Spleen (tissue), 11 donors: ENCODE results near the gene PMM2. TPM values are rescaled to one million over a fixed set of nuclear protein-coding genes. Genes with fewer than 3 reads are reported as not detected.
"Not testable (repeated sequence)": the region's sequence is repeated elsewhere in the genome, so short reads cannot be mapped to it uniquely, and the experiment has no call there.

Experiments used
- DNase-seq: peaks from one replicate; pipeline ENCODE4 v3.0.0-alpha.2; 2020
- H3K27ac ChIP-seq, 8 donors: fragments of 200-600 bp; sonication (generic) in 7 of 8; 1 replicate in 4 of 8; 2 replicates in 4 of 8; pipeline versions ENCODE4 v1.5.0 to v1.8.0; 2016 to 2021; ENCODE audit warnings: inconsistent platforms in 4 of 8, mild to moderate bottlenecking in 4 of 8, moderate library complexity in 1 of 8
- H3K27me3 ChIP-seq, 7 donors: fragments of 200-600 bp; sonication (generic) in 6 of 7; replicated peaks in 1 of 7; 1 replicate in 4 of 7; 2 replicates in 3 of 7; pipeline versions ENCODE4 v1.5.0 to v1.8.0; 2016 to 2021; ENCODE audit warnings: inconsistent platforms in 3 of 7, mild to moderate bottlenecking in 1 of 7
- H3K36me3 ChIP-seq, 6 donors: fragments of 200-600 bp; sonication (generic) in 5 of 6; 1 replicate in 4 of 6; 2 replicates in 2 of 6; pipeline versions ENCODE4 v1.5.0 to v1.8.0; 2016 to 2021; ENCODE audit warnings: inconsistent platforms in 2 of 6
- H3K4me1 ChIP-seq, 6 donors: fragments of 200-600 bp; sonication (generic) in 5 of 6; 1 replicate in 3 of 6; 2 replicates in 3 of 6; pipeline versions ENCODE4 v1.5.0 to v1.8.0; 2016 to 2021; ENCODE audit warnings: inconsistent platforms in 3 of 6
- H3K4me3 ChIP-seq, 8 donors: fragments of 200-600 bp; sonication (generic) in 7 of 8; 1 replicate in 4 of 8; 2 replicates in 4 of 8; pipeline versions ENCODE4 v1.5.0 to v1.8.0; 2016 to 2021; ENCODE audit warnings: inconsistent platforms in 4 of 8, mild to moderate bottlenecking in 4 of 8, moderate library complexity in 2 of 8
- H3K9me3 ChIP-seq, 8 donors: fragments of 200-600 bp; sonication (generic) in 7 of 8; 1 replicate in 4 of 8; 2 replicates in 4 of 8; pipeline versions ENCODE4 v1.5.0 to v1.8.0; 2016 to 2021; ENCODE audit warnings: inconsistent platforms in 4 of 8
- POLR2A ChIP-seq, 3 donors: fragments of 450-650 bp; IDR thresholded peaks; one replicate each; pipeline ENCODE4 v1.5.1; 2017; ENCODE audit warnings: antibody characterized with exemption in 3 of 3, mild to moderate bottlenecking in 1 of 3
- POLR2AphosphoS5 ChIP-seq, 3 donors: sonication (generic); formaldehyde crosslinking; IDR thresholded peaks; one replicate each; pipeline ENCODE4 v1.5.1; 2017; ENCODE audit warnings: antibody characterized with exemption in 3 of 3
- WGBS, 5 donors: extraction: QIAGEN DNeasy Blood & Tissue Kit in 3 of 5; methylation state at CpG; one replicate each; pipeline versions ENCODE4 v1.1.5 to v1.1.7; 2013 to 2018; 5-methylcytosine and 5-hydroxymethylcytosine counted together
- intact Hi-C: fragments of 100-400 bp; cut with DNase I; formaldehyde crosslinking; loops from one replicate; pipeline ENCODE4 v1.15.0; 2023; ENCODE audit warnings: low total_unique reads
- polyA plus RNA-seq, 3 donors: library from polyadenylated mRNA; stranded (reverse); fragments of 200-250 nt; gene quantifications; one replicate each; pipeline ENCODE4 v1.2.1, GENCODE V29; 2013
- total RNA-seq, 7 donors: library from RNA; depleted of rRNA in 3 of 7; stranded (reverse); fragments of >200 nt in 3 of 7; fragmentation: NEBNext Ultra II Directional in 4 of 7; extraction: Animal tissue kit (Norgen Biotek cat#: 25700) in 4 of 7; gene quantifications; one replicate each; pipeline versions ENCODE4 v1.1.0 to v1.2.1, GENCODE V29; 2016 to 2021
- TF ChIP-seq, protein P1 (sequence below), 11 experiments: fragments of 200-600 bp in 7 of 11; fragments of 450-650 bp in 4 of 11; sonication (generic) in 4 of 11; IDR thresholded peaks in 8 of 11; conservative IDR thresholded peaks in 3 of 11; 1 replicate in 7 of 11; 2 replicates in 4 of 11; pipeline versions ENCODE4 v1.4.0 to v1.8.0; 2016 to 2021; ENCODE audit warnings: antibody characterized with exemption in 11 of 11, inconsistent platforms in 4 of 11, mild to moderate bottlenecking in 1 of 11
- donor health status: healthy with polysubstance abuse.
- donor health status: DM: no; HTN: no; CAD: no; lungs with moderate emphysema.
- donor health status: DM: no; HTN: no; CAD: no.
- donor health status: Bipolar disorder and iron deficiency.
- donor health status: healthy.
- donor health status: DM: no; HTN: no; CAD: no.
- donor health status: DM: yes; HTN: yes; CAD: no.

PMM2 gene
- total and polyA plus RNA-seq, 10 donors, result 13.0 to 38.8 (median 30.8) TPM

DNA sequence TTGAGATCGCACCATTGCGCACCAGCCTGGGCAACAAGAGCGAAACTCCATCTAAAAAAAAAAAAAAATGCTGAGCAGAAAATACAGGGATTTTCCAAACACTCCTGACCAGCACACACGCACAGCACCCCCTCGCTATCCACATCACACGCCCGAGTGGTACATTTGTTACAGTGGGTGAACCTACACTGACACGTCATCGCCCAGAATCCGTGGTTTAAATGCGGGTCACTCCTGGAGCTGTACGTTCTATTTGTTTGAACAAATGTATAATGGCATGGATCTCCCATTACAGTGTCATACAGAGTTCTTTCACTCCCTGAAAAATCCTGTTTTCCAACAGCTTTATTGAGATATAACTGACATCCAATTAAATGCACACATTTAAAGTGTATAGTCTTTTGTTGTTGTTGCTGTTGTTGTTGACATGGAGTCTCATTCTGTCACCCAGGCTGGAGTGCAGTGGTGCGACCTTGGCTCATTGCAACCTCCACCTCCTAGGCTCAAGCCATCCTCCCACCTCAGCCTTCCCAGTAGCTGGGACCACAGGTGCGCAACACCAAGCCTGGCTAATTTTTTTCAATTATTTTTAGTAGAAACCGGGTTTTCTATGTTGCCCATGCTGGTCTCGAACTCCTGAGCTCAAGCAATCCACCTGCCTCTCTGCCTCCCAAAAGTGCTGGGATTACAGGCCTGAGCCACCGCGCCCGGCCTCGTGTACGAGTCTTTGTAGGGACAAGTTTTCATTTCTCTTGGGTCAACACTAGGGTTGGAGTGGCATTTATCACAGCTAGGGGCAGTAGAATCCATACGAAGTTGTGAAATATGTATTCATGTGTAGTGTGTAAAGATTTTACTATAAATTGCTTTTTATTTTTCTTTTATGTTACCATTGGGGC, 75.6 kb downstream of the PMM2 start:
- Histone ChIP-seq H3K36me3 (no peaks in the 10 kb centered on the region), H3K4me1 (peaks cover 9 to 38% (median 25%) of the 10 kb centered on the region in 6 donors), H3K4me3 (no peak overlapping the region), H3K27me3 (no peaks in the 10 kb centered on the region), H3K27ac (no peak overlapping the region), H3K9me3 (no peaks in the 10 kb centered on the region)
- intact Hi-C loops, result no loop called here
- no peak for DNase-seq
- WGBS, 5 donors, result 86 to 90% (median 88%) methylated on average over 22 of the region's 22 CpGs
- TF ChIP-seq POLR2A (IDR thresholded peaks at IDR 0.05), result no peak
- TF ChIP-seq, protein P1, sequence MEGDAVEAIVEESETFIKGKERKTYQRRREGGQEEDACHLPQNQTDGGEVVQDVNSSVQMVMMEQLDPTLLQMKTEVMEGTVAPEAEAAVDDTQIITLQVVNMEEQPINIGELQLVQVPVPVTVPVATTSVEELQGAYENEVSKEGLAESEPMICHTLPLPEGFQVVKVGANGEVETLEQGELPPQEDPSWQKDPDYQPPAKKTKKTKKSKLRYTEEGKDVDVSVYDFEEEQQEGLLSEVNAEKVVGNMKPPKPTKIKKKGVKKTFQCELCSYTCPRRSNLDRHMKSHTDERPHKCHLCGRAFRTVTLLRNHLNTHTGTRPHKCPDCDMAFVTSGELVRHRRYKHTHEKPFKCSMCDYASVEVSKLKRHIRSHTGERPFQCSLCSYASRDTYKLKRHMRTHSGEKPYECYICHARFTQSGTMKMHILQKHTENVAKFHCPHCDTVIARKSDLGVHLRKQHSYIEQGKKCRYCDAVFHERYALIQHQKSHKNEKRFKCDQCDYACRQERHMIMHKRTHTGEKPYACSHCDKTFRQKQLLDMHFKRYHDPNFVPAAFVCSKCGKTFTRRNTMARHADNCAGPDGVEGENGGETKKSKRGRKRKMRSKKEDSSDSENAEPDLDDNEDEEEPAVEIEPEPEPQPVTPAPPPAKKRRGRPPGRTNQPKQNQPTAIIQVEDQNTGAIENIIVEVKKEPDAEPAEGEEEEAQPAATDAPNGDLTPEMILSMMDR (IDR thresholded peaks at IDR 0.05 in 8 of 11, conservative IDR thresholded peaks at IDR 0.05 in 3 of 11), result peak in 2 of 11 experiments; percentile 16 to 19

DNA sequence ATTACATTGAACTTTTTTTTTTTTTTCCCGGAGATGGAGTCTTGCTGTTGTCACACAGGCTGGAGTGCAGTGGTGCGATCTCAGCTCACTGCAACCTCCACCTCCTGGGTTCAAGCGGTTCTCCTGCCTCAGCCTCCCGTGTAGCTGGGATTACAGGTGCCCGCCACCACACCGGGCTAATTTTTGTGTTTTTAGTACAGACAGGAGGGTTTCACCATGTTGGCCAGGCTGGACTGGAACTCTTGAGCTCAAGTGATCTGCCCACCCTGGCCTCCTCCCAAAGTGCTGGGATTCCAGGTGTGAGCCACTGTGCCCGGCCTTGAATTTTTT, 76.2 kb downstream of the PMM2 start:
- H3K27ac ChIP-seq, H3K9me3 ChIP-seq, DNase-seq, intact Hi-C loops, H3K4me3 ChIP-seq, H3K27me3 ChIP-seq, H3K36me3 ChIP-seq: not testable (repeated sequence)
- WGBS, 5 donors, result 87 to 97% (median 95%) methylated on average over 7 of the region's 7 CpGs
- peaks cover 9 to 37% (median 24%) of the 10 kb centered on the region in 6 donors for H3K4me1 ChIP-seq

DNA sequence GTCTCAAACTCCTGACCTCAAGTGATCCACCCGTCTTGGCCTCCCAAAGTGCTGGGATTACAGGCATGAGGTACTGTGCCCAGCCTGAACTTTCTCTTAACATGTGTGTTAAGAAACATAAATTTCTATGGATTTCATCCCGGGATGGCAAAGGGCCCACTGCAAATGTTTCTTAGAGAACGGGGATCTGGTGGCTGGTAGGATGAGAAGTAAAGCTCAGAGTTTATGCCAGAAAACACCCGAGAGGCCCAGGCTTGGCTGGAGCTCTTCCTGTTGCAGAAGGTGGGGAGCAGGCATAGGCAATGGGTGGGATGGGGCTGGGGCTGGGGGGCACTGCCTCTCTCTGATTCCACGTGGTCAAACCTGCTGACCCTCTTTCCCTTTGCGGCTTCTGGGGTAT, 76.7 kb downstream of the PMM2 start:
- no peak for DNase-seq
- Histone ChIP-seq H3K36me3 (no peaks in the 10 kb centered on the region), H3K27me3 (no peaks in the 10 kb centered on the region), H3K9me3 (no peaks in the 10 kb centered on the region), H3K27ac (no peak overlapping the region), H3K4me3 (no peak overlapping the region), H3K4me1 (peaks cover 8 to 33% (median 20%) of the 10 kb centered on the region in 6 donors)
- TF ChIP-seq, protein P1 (IDR thresholded peaks at IDR 0.05 in 8 of 11, conservative IDR thresholded peaks at IDR 0.05 in 3 of 11), result no peak
- TF ChIP-seq POLR2AphosphoS5 (IDR thresholded peaks at IDR 0.05) (no peak), POLR2A (IDR thresholded peaks at IDR 0.05) (no peak)
- intact Hi-C loops, result no loop called here
- 37 to 49% (median 44%) methylated on average over 6 of the region's 6 CpGs for WGBS, 5 donors

DNA sequence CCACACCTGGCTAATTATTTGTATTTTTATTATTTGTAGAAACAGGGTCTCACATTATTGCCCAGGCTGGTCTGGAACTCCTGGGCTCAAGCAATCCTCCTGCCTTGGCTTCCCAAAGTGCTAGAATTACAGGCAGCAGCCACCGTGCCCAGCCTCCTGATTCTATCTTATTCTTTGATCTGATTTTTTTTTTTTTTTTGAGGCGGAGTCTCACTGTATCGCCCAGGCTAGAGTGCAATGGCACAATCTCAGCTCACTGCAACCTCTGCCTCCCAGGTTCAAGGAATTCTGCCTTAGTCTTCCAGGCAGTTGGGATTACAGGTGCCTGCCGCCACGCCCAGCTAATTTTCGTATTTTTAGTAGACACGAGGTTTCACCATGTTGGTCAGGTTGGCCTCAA, 77.7 kb downstream of the PMM2 start:
- H3K4me3 ChIP-seq, H3K9me3 ChIP-seq, DNase-seq, H3K36me3 ChIP-seq, intact Hi-C loops, H3K27me3 ChIP-seq, H3K27ac ChIP-seq: not testable (repeated sequence)
- 73 to 85% (median 76%) methylated on average over 7 of the region's 7 CpGs for WGBS, 5 donors
- H3K4me1 ChIP-seq, result peaks cover 7 to 29% (median 15%) of the 10 kb centered on the region in 6 donors

DNA sequence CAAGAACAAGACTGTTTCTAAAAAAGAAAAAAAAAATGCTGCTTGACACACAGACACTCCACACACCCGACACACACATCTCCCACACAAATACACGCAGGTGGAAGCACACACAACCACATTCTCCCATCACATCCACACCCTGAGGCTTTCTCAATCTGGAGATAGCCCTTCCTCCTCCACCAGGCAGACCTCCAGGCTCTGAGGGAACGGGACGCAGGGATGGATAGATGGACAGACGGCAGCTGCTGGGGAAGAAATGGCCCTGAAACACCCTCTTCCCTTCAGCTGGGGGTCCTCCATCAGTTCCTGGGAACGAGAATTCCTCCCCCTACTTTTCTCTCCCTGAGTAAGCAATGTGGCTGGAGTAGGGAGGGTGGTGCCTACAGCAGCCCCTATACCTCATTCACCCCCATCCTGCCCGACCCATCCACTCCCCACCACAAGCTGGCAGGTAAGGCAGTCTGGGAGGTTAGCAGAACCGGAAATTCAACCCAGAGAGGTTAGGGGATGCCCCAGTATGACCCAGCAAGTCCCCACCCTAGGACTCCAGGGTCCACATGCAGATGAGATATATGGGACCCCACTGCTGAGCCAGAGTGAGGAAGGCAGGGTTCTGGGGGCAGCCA, 80.4 kb downstream of the PMM2 start:
- H3K36me3 ChIP-seq, result no peaks in the 10 kb centered on the region
- peaks cover 0 to 16% (median 6%) of the 10 kb centered on the region in 6 donors for H3K4me1 ChIP-seq
- intact Hi-C loops, result no loop called here
- no peaks in the 10 kb centered on the region for H3K9me3 ChIP-seq
- no peak for DNase-seq
- H3K27ac ChIP-seq, result no peak overlapping the region
- H3K4me3 ChIP-seq, result no peak overlapping the region
- TF ChIP-seq POLR2A (IDR thresholded peaks at IDR 0.05) (no peak), POLR2AphosphoS5 (IDR thresholded peaks at IDR 0.05) (no peak)
- TF ChIP-seq, protein P1 (IDR thresholded peaks at IDR 0.05 in 8 of 11, conservative IDR thresholded peaks at IDR 0.05 in 3 of 11), result no peak
- 62 to 76% (median 69%) methylated on average over 8 of the region's 8 CpGs for WGBS, 5 donors
- H3K27me3 ChIP-seq, result peaks cover 0 to 12% (median 0%) of the 10 kb centered on the region in 7 donors
